A172 (cell line): ENCODE measurements around the gene KLK8. TPM values are rescaled to one million over a fixed set of nuclear protein-coding genes. Genes with fewer than 3 reads are reported as not detected.

Source experiments
- DNase-seq: peaks from one replicate; pipeline ENCODE4 v3.0.0-alpha.2; 2015; ENCODE audit warnings: low spot score
- total RNA-seq: library from RNA; depleted of rRNA; stranded (reverse); fragments of >200 nt; shearing (Covaris generic); gene quantifications from 2 replicates; pipeline ENCODE4 v1.2.3, GENCODE V29; 2014; rRNA removed

Gene KLK8, protein sequence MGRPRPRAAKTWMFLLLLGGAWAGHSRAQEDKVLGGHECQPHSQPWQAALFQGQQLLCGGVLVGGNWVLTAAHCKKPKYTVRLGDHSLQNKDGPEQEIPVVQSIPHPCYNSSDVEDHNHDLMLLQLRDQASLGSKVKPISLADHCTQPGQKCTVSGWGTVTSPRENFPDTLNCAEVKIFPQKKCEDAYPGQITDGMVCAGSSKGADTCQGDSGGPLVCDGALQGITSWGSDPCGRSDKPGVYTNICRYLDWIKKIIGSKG
- not detected in 2 replicates for total RNA-seq

GRCh38 chr19:51001515-51001914, at the start of gene KLK8:
KLK8 (minus strand) TSS chr19:51001604; CDS start chr19:51001167, 437 bp downstream.
- DNase-seq, result no peak

GRCh38 chr19:51047031-51047335, 45.6 kb upstream of the KLK8 start:
- no peak for DNase-seq

GRCh38 chr19:51044327-51044726, 42.9 kb upstream of the KLK8 start:
- DNase-seq, result no peak

DNA sequence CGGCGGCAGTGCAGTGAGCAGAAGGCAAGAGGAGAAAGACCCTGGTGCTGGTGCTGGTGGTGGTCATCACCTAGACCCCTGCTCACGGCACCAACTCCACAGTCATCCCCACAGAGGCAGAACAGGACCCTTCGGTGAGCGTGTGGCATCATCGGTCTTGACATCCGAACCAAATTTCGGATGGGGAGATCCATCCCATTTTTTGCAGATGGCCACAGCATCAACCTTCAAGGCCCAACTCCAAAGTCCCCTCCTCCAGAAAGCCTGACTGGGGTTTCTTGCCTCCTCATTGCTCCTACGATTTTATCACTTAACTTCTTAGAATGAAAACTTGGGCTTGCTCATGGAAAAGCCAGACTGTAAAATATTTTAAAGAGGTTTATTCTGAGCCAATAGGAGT, 42.1 kb upstream of the KLK8 start:
- no peak for DNase-seq

DNA sequence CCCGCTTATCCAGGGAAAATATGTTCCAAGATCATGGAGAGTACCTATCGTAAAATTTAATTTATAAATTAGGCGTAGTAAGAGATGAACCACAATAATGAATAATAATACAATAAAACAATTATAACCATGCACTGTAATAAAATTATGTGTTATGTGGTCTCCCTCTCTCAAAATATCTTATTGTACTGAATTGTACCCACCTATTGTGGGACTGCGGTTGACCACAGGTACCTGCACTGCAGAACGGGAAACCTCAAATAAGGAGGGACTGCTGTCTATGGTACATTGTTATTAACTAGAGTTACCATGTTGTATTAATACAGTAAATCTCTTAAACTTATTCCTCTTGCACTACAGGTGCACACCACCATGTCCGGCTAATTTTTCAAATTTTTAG, 38.7 kb upstream of the KLK8 start:
- no peak for DNase-seq

GRCh38 chr19:51036519-51036918, 35.1 kb upstream of the KLK8 start:
- DNase-seq, result no peak

DNA sequence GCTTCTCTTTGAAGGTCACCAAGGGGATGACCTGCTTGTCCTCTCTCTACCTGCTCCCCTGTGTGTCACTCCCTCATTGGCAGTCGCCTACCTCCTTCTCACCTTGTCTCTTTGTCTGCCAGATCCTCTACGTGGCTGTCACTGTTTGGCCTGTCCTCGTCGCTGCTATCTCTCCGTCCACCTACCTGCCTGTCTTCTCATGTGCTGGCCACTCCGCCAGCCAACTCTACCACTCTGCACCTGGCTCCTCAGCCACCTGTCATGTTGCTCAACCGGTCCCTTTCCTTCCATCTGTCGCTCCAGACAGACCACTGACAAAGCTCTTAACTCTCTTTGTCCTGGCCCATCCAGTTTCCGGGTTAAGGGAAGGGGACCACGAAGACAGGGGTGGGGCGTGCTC, 33.3 kb upstream of the KLK8 start, which contains the start of gene KLK12:
Gene KLK12, minus strand, starts transcription at position 299 of the 400 bp plus-strand sequence. CDS start 381 bp downstream, outside the sequence.
- no peak for DNase-seq

DNA sequence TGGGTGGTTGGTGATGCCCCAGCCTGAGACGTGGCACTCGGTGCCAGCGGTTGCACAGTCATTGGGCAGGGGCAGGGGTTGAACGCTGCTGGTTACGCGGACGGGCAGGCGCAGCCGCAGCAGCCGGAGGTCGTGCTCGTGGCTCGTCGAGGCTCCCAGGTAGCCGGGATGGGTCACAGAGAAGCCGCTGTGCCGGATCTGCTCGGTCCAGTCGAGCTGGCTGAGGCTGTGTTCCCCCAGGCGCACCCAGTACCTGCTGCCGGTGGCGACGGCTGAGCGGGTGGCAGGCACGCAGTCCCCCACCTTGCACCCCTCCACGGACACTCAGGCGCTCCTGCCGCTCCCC, 30.4 kb upstream of the KLK8 start:
- no peak for DNase-seq

- no peak for DNase-seq
Observed at GRCh38 chr19:51031220-51031879, 29.9 kb upstream of the KLK8 start.

- no peak for DNase-seq
Observed at GRCh38 chr19:51030631-51031030, 29.2 kb upstream of the KLK8 start.

GRCh38 chr19:51029718-51030117, 28.3 kb upstream of the KLK8 start:
- no peak for DNase-seq

GRCh38 chr19:51027873-51028272, 26.5 kb upstream of the KLK8 start:
- no peak for DNase-seq

DNA sequence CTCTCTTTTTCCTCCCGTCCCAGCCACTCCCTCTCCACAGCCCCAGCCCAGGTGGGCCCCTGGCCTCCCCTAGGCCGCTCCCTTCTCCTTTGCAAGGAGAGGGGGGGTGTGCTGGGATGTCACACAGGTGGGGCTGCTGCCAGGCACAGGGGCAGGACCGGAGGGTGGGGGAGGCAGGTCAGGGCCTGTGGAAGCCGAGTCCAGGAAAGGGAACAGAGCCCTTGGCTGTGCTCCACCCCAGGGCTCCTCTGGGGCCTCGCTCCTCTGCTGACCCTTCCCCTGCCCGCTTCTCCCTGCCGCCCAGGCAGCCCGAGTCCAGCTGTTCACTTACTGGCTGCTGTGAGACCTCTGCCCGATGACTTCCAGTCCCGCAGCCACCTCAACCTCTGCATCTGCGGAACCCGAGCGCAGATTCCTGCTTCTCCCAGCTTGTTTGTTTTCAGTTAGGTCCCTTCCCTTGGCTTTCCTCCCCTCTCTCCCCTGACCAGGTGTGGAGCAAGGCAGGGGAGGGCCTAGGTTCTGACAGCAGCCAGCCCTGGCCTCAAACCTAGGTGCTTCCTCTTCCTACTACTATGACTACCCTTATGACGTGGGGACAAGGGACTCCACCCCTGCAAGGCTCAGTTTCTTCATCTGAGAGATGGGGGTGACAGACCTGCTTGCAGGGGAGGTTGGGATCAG, 25.9 kb upstream of the KLK8 start:
- no peak for DNase-seq

DNA sequence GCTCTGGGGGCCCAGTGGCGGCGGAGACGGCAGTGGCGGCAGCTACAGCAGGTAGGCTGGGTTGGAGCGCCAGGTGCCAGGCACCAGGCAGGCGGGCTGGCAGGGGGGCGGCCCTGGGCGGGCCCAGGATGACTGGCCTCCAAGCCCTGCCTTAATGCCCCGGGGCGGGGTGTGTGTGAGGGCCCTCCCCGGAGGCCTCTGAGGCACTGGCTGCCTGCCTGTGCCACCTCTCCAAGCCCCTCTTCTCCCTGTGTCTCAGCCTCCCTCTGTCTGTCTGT, 25.1 kb upstream of the KLK8 start, which contains the start of gene KLK11:
Gene KLK11, minus strand, starts transcription at position 63 of the 278 bp plus-strand sequence. CDS start 985 bp downstream, outside the sequence.
- DNase-seq, result no peak

DNA sequence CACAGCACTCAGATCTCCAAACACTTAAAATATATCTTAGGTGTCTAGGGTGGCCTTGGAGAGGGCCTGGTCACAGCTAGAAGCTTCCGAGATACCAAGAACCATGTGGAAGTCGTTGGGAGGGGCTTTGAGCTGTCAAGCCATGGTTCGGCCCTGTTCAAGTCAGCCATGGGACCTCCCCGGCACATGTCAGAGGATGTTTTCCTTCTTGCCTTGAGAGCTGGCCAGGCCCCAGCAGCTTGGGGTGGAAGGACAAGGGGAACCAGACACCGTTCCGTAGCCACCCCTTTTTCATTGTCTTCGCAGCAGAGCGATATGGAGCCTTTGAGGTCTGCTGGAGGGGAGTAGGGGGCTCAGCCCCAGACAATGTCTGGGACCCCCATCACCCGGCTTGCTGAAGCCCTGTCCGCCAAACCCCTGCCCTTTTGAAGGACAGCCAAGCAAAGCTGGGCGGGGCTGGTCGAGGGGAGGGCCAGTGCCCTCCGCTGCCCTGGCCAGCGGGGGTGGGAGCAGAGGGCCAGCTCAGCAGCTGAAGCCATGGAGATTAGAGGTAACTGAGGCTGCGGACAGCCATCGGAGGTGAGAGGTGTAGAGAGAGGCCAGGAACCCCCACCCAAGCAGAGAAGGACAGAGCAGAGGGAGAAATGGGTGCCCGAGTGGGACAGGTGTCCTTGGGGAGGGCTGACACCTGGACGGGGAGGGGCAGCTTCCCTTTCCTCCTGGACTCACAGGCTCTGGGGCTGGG, 24.6 kb upstream of the KLK8 start:
- no peak for DNase-seq

DNA sequence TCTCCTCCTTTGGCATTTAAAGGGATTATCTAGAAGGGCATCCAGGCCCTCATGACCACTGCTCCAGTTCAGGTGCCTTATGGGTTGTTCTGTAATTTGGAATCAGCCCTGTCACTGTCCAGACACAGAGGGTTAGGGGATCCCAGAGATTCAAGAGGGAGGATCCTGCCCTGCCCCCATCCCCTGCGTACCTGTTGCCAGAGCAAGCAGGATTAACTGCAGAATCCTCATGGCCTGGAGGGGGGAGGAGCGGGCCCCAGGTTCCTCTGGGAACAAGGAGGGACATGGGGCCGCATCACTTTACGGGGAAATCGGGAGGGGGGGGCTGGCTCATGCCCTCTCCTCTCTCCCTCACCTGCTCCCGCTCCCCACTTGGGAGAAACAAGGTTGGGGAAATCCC, 24.0 kb upstream of the KLK8 start:
- no peak for DNase-seq

GRCh38 chr19:51024924-51025323, 23.5 kb upstream of the KLK8 start:
- no peak for DNase-seq

DNA sequence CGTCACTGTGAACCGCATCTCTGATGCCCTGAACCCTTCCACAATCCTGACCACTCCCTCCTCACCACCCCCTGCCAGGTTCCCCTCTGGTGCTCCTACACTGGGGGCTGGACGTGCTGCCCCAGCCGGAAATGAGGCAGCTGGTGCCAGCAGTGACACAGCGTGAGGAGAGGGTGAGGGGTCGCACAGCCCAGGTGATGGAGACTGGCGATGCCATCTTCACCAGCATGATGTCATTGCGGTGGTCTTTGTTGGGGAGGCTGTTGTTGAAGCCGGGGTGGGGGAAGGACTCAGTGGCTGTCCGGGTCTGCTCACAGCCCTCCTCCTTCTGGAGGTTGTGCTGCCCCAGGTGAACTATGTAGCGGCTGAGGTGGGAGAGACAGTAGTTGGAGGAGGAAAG, 22.5 kb upstream of the KLK8 start:
- DNase-seq, result no peak

GRCh38 chr19:51022526-51022925, 21.1 kb upstream of the KLK8 start:
- no peak for DNase-seq

DNA sequence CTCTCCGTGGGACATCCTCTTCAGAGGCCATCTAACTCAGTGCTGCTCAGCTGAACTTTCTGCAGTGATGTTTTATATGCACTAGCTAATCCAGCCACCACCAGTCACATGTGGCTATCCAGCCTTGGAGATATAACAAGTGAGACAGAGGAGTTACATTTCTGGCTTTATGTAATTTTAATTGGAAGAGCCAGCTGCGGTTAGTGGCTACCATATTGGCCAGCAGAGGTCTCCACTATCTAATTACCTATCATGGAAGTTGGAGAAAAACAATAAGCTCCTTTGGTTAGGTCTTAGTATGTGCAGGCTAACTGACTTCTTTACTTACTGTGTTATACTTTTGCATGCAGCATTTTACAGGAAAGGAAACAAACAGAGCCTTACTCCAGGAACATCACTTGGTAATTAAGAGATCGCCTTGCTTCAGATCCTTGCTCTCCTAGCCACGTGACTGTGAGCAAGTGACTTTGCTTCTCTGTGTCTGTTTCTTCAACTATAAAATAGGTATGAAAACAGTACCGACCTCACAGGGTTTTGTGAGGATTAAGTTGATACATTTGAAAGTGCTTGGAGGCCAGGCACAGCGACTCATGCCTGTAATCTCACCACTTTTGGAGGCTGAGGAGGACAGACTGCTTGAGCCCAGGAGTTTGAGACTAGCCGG, 19.7 kb upstream of the KLK8 start:
- peak; percentile 45 for DNase-seq

- DNase-seq, result no peak
Observed at GRCh38 chr19:51019544-51019925, 18.1 kb upstream of the KLK8 start, which contains the start of gene KLK10. KLK10 (minus strand) TSS chr19:51019709; CDS start chr19:51019130, 579 bp downstream.
